Epithelial cell of proximal tubule (primary cell): ENCODE measurements around the gene TSTD2. TPM values are rescaled to one million over a fixed set of nuclear protein-coding genes. Genes with fewer than 3 reads are reported as not detected.

Source experiments
- DNase-seq: peaks from one replicate; pipeline ENCODE4 v3.0.0-alpha.2; 2011; ENCODE audit warnings: low read depth
- H3K4me3 ChIP-seq: 2 replicates; pipeline ENCODE4 v1.5.1; 2011; ENCODE audit warnings: low read depth, mild to moderate bottlenecking, low read length
- CTCF ChIP-seq: conservative IDR thresholded peaks from 2 replicates; pipeline ENCODE4 v1.5.1; 2012; ENCODE audit warnings: low read depth, mild to moderate bottlenecking, low read length
- total RNA-seq: library from RNA; depleted of rRNA; stranded (reverse); fragments of >200 nt; gene quantifications from 2 replicates; pipeline ENCODE4 v1.2.3, GENCODE V29; 2015

Gene TSTD2
- total RNA-seq, 1 donor from 2014 or later = 21.9 TPM

GRCh38 chr9:97573482-97574073 lies 59.6 kb downstream of the TSTD2 start:
- TF ChIP-seq CTCF = no peak
- no peak for DNase-seq
- no peak overlapping the region for H3K4me3 ChIP-seq

GRCh38 chr9:97572892-97573365 lies 60.2 kb downstream of the TSTD2 start:
- DNase-seq = no peak
- no peak for TF ChIP-seq CTCF
- no peak overlapping the region for H3K4me3 ChIP-seq

- H3K4me3 ChIP-seq = no peak overlapping the region
- DNase-seq = no peak
- TF ChIP-seq CTCF = no peak
These were observed 60.8 kb downstream of the TSTD2 start for GRCh38 chr9:97572196-97572891.

GRCh38 chr9:97571664-97572063 lies 61.5 kb downstream of the TSTD2 start:
- no peak overlapping the region for H3K4me3 ChIP-seq
- TF ChIP-seq CTCF = no peak
- DNase-seq = no peak

- DNase-seq = no peak
- no peak overlapping the region for H3K4me3 ChIP-seq
- TF ChIP-seq CTCF = no peak
These were observed 62.3 kb downstream of the TSTD2 start for GRCh38 chr9:97570899-97571298.

GRCh38 chr9:97568461-97569275 lies 64.5 kb downstream of the TSTD2 start:
- DNase-seq = no peak
- TF ChIP-seq CTCF = no peak
- no peak overlapping the region for H3K4me3 ChIP-seq
